K562 (cell line): ENCODE measurements around the gene C19orf12. TPM values are rescaled to one million over a fixed set of nuclear protein-coding genes. Genes with fewer than 3 reads are reported as not detected.
A peak's percentile ranks its signal among the peaks of the same experiment; 100 is the strongest.

Experiments
- MYBL2 ChIP-seq, 2 experiments: fragments of 450-650 bp in 1 of 2; sonication (generic) in 1 of 2; formaldehyde crosslinking in 1 of 2; IDR thresholded peaks; 2 replicates each; pipeline versions ENCODE4 v1.6.1 to v1.8.1; 2017 to 2022; ENCODE audit warnings: borderline replicate concordance in 1 of 2, inconsistent platforms in 1 of 2, low read depth in 1 of 2, mild to moderate bottlenecking in 1 of 2, missing genetic modification reagents in 1 of 2, moderate library complexity in 1 of 2
- NBN ChIP-seq: fragments of 450-650 bp; IDR thresholded peaks from 2 replicates; pipeline ENCODE4 v1.6.1; 2016; ENCODE audit warnings: low read depth, mild to moderate bottlenecking
- PRDM10 ChIP-seq: fragments of 450-650 bp; IDR thresholded peaks from 2 replicates; pipeline ENCODE4 v1.6.1; 2018; ENCODE audit not compliant: partially characterized antibody
- RBM25 ChIP-seq: fragments of 200-400 bp; formaldehyde crosslinking; IDR thresholded peaks from 2 replicates; pipeline ENCODE4 v1.6.1; 2018; ENCODE audit warnings: low read length, low read depth, moderate library complexity; ENCODE audit not compliant: severe bottlenecking
- ZBTB40 ChIP-seq, 2 experiments: fragments of 450-650 bp in 1 of 2; sonication (generic) in 1 of 2; formaldehyde crosslinking in 1 of 2; IDR thresholded peaks; 2 replicates each; pipeline versions ENCODE4 v1.7.1 to v1.9.0; 2016 to 2022; ENCODE audit warnings: inconsistent platforms in 1 of 2, mild to moderate bottlenecking in 1 of 2, missing genetic modification reagents in 1 of 2
- ZBTB5 ChIP-seq: fragments of 450-650 bp; IDR thresholded peaks from 2 replicates; pipeline ENCODE4 v1.6.1; 2017; ENCODE audit warnings: antibody characterized with exemption
- polyA plus RNA-seq, 8 experiments: library from polyadenylated mRNA; depleted of rRNA in 4 of 8; stranded (reverse) in 5 of 8; unstranded in 3 of 8; fragments of >200 nt; fragmentation: Nextera tagmentation in 2 of 8; fragmentation: Illumina TruSeq in 1 of 8; extraction: Ambion mirVana in 2 of 8; extraction: Trizol in 1 of 8; gene quantifications; 2 replicates each; pipeline versions ENCODE4 v1.2.1 to v1.2.3, GENCODE V29; 2011 to 2014; ENCODE audit warnings: inconsistent platforms in 1 of 8, missing spikeins in 1 of 8
- total RNA-seq, 7 experiments: library from RNA; depleted of rRNA in 6 of 7; stranded (reverse); fragments of >200 nt in 6 of 7; fragmentation: Illumina TruSeq in 2 of 7; extraction: Trizol in 2 of 7; gene quantifications; 2 replicates each; pipeline versions ENCODE4 v1.2.1 to v1.2.3, GENCODE V29; 2011 to 2021; ENCODE audit warnings: low replicate concordance in 1 of 7

C19orf12 gene
- total and polyA plus RNA-seq, 9 of the 15 experiments (the other 6 are each of a cell fraction or from before 2014, with no cell fraction given), result 1.9 to 14.5 (median 10.2) TPM

DNA sequence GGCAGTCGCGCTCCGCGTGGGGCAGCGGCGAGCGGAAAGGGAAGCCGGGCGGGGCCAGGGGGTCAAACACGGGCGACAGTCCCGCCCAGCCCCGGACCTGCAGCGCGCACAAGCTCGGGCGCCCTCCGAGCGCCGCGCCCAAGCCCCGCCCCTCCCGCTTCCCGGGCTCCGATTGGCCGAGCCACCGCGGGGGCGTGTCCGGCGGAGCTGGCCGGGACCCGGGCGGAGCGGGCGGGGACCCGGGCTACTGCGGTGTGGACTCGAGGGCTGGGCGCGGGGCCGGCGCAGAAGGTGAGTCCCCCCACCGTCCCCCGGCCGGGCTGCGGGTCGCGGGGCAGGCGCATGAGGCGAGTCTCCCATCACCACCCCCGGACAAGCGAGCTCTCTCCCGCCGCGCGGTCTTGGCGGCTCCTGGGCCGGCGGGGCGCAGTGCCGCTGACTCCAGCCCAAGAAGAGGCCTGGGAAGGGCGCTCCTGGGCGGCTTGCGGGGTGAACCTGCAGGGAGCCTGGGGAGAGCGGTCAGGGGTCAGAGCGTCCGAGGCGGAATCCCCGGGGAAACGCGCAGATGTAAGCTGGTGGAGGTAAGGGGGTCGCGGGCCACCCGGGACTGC is 49.7 kb downstream of the C19orf12 start, which contains the start of gene PLEKHF1 (continued):
- TF ChIP-seq ZBTB40 (IDR thresholded peaks at IDR 0.05) (no peak), ZBTB40 (CRISPR knock-in tag; IDR thresholded peaks at IDR 0.05) (no peak), ZBTB5 (no peak), PRDM10 (no peak), NBN (no peak), MYBL2 (IDR thresholded peaks at IDR 0.05; ENCODE audit: low read depth) (no peak), MYBL2 (CRISPR knock-in tag; IDR thresholded peaks at IDR 0.05; ENCODE audit: borderline replicate concordance) (no peak), RBM25 (peak; percentile 75)
